ENCODE results near the gene AGBL3.
A peak's percentile ranks its signal among the peaks of the same experiment; 100 is the strongest.

Gene AGBL3

DNA sequence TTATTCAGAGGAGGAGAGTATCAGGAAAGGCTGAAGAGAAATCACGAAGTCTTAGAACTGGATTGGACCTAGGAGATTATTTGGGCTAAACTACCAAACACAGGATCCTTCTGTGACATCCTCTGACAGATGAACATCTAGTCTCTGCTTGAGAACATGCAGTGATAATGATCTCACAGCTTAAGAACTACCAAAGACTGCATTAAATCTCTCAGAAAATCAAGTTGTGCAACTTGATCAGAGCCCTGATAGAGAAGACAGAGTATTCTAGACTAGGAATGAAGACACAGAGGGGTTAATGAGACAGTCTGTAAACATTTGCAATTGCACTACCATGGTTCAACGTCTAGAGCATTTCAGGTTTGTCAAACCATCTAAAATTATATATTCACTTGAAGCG, 37.1 kb upstream of the AGBL3 start:
- no peaks in the 10 kb centered on the region for H3K4me1 Mint-ChIP-seq
- H3K36me3 Mint-ChIP-seq (ENCODE audit: low read depth), result peaks cover 73% of the 10 kb centered on the region
- TF ChIP-seq, protein P1, sequence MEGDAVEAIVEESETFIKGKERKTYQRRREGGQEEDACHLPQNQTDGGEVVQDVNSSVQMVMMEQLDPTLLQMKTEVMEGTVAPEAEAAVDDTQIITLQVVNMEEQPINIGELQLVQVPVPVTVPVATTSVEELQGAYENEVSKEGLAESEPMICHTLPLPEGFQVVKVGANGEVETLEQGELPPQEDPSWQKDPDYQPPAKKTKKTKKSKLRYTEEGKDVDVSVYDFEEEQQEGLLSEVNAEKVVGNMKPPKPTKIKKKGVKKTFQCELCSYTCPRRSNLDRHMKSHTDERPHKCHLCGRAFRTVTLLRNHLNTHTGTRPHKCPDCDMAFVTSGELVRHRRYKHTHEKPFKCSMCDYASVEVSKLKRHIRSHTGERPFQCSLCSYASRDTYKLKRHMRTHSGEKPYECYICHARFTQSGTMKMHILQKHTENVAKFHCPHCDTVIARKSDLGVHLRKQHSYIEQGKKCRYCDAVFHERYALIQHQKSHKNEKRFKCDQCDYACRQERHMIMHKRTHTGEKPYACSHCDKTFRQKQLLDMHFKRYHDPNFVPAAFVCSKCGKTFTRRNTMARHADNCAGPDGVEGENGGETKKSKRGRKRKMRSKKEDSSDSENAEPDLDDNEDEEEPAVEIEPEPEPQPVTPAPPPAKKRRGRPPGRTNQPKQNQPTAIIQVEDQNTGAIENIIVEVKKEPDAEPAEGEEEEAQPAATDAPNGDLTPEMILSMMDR (IDR thresholded peaks at IDR 0.05), result no peak
- no peaks in the 10 kb centered on the region for H3K27me3 Mint-ChIP-seq (ENCODE audit: low read depth, poor library complexity)
- H3K4me3 Mint-ChIP-seq, result no peak overlapping the region
- DNase-seq, result no peak
- H3K27ac Mint-ChIP-seq, result no peak overlapping the region
- H3K9me3 Mint-ChIP-seq, result no peaks in the 10 kb centered on the region

- TF ChIP-seq, protein P1 (IDR thresholded peaks at IDR 0.05), result peak; percentile 41
- DNase-seq, result no peak
- peaks cover 82% of the 10 kb centered on the region for H3K36me3 Mint-ChIP-seq (ENCODE audit: low read depth)
- H3K4me3 Mint-ChIP-seq, result no peak overlapping the region
- peaks cover 3% of the 10 kb centered on the region for H3K27me3 Mint-ChIP-seq (ENCODE audit: low read depth, poor library complexity)
- peak overlapping the region; percentile 61 for H3K27ac Mint-ChIP-seq
- no peaks in the 10 kb centered on the region for H3K4me1 Mint-ChIP-seq
- H3K9me3 Mint-ChIP-seq, result peaks cover 6% of the 10 kb centered on the region
These were observed 31.9 kb upstream of the AGBL3 start for GRCh38 chr7:134954197-134955082.

DNA sequence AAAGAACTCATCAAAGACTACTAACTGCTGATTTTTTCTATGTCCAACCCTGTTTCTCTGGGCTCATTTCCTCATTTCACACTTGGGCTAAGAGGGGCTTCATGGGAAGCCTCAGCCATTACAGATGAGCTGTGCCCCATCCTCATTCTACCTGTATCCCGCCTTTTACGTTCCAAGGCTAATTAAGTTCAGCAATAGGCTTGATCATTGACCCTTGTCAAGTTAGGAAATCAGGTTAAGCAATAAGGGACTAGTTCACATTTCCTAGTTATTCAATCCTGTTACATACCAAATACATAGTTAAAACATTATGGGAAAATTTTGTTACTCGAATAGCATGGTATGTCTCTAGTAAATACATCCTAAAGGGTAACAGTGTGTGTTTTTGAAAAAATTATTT, 29.3 kb upstream of the AGBL3 start:
- peaks cover 3% of the 10 kb centered on the region for H3K27me3 Mint-ChIP-seq (ENCODE audit: low read depth, poor library complexity)

GRCh38 chr7:134959810-134960209, 26.5 kb upstream of the AGBL3 start:
- Mint-ChIP-seq H3K27me3 (ENCODE audit: low read depth, poor library complexity) (peaks cover 3% of the 10 kb centered on the region), H3K27ac (no peak overlapping the region), H3K4me1 (no peaks in the 10 kb centered on the region), H3K4me3 (no peak overlapping the region), H3K36me3 (ENCODE audit: low read depth) (peaks cover 88% of the 10 kb centered on the region), H3K9me3 (peaks cover 6% of the 10 kb centered on the region)
- no peak for DNase-seq
- TF ChIP-seq, protein P1 (IDR thresholded peaks at IDR 0.05), result no peak

More for the DNA sequence above, 29.3 kb upstream of the AGBL3 start:
- DNase-seq, result no peak
- TF ChIP-seq, protein P1 (IDR thresholded peaks at IDR 0.05), result no peak
- H3K27ac Mint-ChIP-seq, result no peak overlapping the region
- no peak overlapping the region for H3K4me3 Mint-ChIP-seq
- no peaks in the 10 kb centered on the region for H3K4me1 Mint-ChIP-seq
- peaks cover 76% of the 10 kb centered on the region for H3K36me3 Mint-ChIP-seq (ENCODE audit: low read depth)
- peaks cover 6% of the 10 kb centered on the region for H3K9me3 Mint-ChIP-seq

DNA sequence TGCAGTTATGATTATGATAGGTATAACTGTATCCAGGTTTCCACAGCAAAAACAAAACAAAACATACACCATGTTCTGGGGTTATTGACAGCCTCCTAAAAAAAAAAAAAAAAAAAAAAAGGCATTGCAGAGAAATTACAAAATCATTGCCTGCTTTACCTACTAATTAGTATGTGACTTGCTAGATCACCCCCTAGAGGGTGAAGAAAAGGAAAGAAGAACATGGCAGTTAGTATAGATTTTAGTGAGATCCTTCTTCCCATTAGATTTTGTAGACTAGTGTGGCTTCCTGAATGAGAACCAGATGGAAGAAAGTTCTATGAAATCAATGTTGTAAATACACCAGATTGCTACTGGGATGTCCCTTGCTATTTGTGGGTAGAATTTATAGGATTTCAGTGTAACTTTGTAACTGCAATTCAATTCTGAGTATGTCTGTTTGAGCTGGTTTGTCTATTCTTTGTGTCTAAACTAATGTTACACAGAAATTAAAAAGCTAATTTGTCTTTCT, 24.0 kb upstream of the AGBL3 start:
- Mint-ChIP-seq H3K4me1 (peaks cover 4% of the 10 kb centered on the region), H3K4me3 (no peak overlapping the region), H3K27ac (no peak overlapping the region), H3K27me3 (ENCODE audit: low read depth, poor library complexity) (no peaks in the 10 kb centered on the region), H3K36me3 (ENCODE audit: low read depth) (peaks cover 78% of the 10 kb centered on the region), H3K9me3 (no peaks in the 10 kb centered on the region)
- no peak for DNase-seq
- TF ChIP-seq, protein P1 (IDR thresholded peaks at IDR 0.05), result no peak

Measured in nephron progenitor cell (in vitro differentiated cells).